Aorta (tissue), 5 donors: ENCODE results near the gene TRAM2. TPM values are rescaled to one million over a fixed set of nuclear protein-coding genes. Genes with fewer than 3 reads are reported as not detected.
A peak's percentile ranks its signal among the peaks of the same experiment; 100 is the strongest.

Experiments used
- ATAC-seq: fragments of 200-7000 bp; cut with Tn5 transposase; one replicate; pipeline ENCODE4 v1.9.1; 2022; ENCODE audit warnings: moderate library complexity; ENCODE audit not compliant: low FRiP score
- DNase-seq, 2 donors: peaks; one replicate each; pipeline ENCODE4 v3.0.0-alpha.2; 2020
- H3K27ac ChIP-seq, 2 donors: one replicate each; pipeline ENCODE4 v1.5.1; 2013; ENCODE audit warnings: low read length in 2 of 2, mild to moderate bottlenecking in 2 of 2, moderate library complexity in 2 of 2, control low read depth in 1 of 2, inconsistent platforms in 1 of 2, low read depth in 1 of 2
- H3K27me3 ChIP-seq, 2 donors: one replicate each; pipeline ENCODE4 v1.6.1; 2013; ENCODE audit warnings: control low read depth in 1 of 2, low read length in 1 of 2, mild to moderate bottlenecking in 1 of 2, moderate library complexity in 1 of 2; ENCODE audit not compliant: insufficient read depth in 2 of 2, control insufficient read depth in 1 of 2
- H3K36me3 ChIP-seq, 2 donors: one replicate each; pipeline ENCODE4 v1.6.1; 2013; ENCODE audit warnings: control low read depth in 1 of 2, low read length in 1 of 2, mild to moderate bottlenecking in 1 of 2; ENCODE audit not compliant: insufficient read depth in 2 of 2, control insufficient read depth in 1 of 2
- H3K4me1 ChIP-seq, 2 donors: one replicate each; pipeline ENCODE4 v1.6.1; 2013; ENCODE audit warnings: low read length in 2 of 2, control low read depth in 1 of 2, mild to moderate bottlenecking in 1 of 2, moderate library complexity in 1 of 2; ENCODE audit not compliant: insufficient read depth in 2 of 2, control insufficient read depth in 1 of 2
- H3K4me3 ChIP-seq, 2 donors: one replicate each; pipeline ENCODE4 v1.5.1; 2013; ENCODE audit warnings: low read length in 2 of 2, control low read depth in 1 of 2, mild to moderate bottlenecking in 1 of 2
- H3K9me3 ChIP-seq: one replicate; pipeline ENCODE4 v1.6.1; 2013; ENCODE audit warnings: mild to moderate bottlenecking, low read length; ENCODE audit not compliant: control insufficient read depth
- WGBS, 2 donors: extraction: QIAGEN DNeasy Blood & Tissue Kit; methylation state at CpG; one replicate each; pipeline ENCODE4 v1.1.7; 2013; 5-methylcytosine and 5-hydroxymethylcytosine counted together
- intact Hi-C, 2 donors: fragments of 100-400 bp; cut with DNase I; formaldehyde crosslinking; loops; one replicate each; pipeline versions ENCODE4 v1.14.2 to v1.15.0; 2022
- long read RNA-seq, 2 donors: library from polyadenylated mRNA; unstranded; transcript quantifications; one replicate each; pipeline ENCODE4 v2.0.0, GENCODE V29; 2020 to 2021
- polyA plus RNA-seq, 2 donors: library from polyadenylated mRNA; stranded (reverse); fragments of 200-250 nt; gene quantifications; one replicate each; pipeline ENCODE4 v1.2.3, GENCODE V29; 2013
- total RNA-seq, 2 donors: library from RNA; stranded (reverse); fragmentation: NEBNext Ultra II Directional; extraction: Animal tissue kit (Norgen Biotek cat#: 25700); gene quantifications; one replicate each; pipeline ENCODE4 v1.2.1, GENCODE V29; 2021
- donor health status: healthy with polysubstance abuse.
- donor health status: Bipolar disorder and iron deficiency.
- donor health status: DM: no; HTN: no; CAD: no.
- donor health status: DM: no; HTN: no; CAD: no.
- donor health status: DM: yes; HTN: yes; CAD: no.

TRAM2 gene
- total RNA-seq (10 to 100 TPM; 38.0 to 39.5 TPM), polyA plus RNA-seq (10 to 100 TPM in 1 of 2 donors, 1 to 10 TPM in 1; 7.5 to 22.6 TPM)
- long read RNA-seq, donor 1, full-length matches to known transcripts: 16 of 202 reads
- long read RNA-seq, donor 1, partial matches to known transcripts: 6 of 202 reads
- long read RNA-seq, donor 1, other reads (novel, unspliced or antisense): 180 of 202 reads
- long read RNA-seq, donor 2, full-length matches to known transcripts: 15 of 64 reads
- long read RNA-seq, donor 2, partial matches to known transcripts: 40 of 64 reads
- long read RNA-seq, donor 2, other reads (novel, unspliced or antisense): 9 of 64 reads

GRCh38 chr6:52577022-52577777, at the start of gene TRAM2:
Gene TRAM2 (minus strand): TSS chr6:52577060. CDS start chr6:52576915, 145 bp downstream.
- Histone ChIP-seq H3K27me3 (no peaks in the 10 kb centered on the region), H3K9me3 (no peaks in the 10 kb centered on the region), H3K4me1 (peaks cover 0 to 2% of the 10 kb centered on the region in 2 donors), H3K4me3 (peak within 1 kb of the TSS; percentile 71 to 90), H3K36me3 (no peaks in the 10 kb centered on the region), H3K27ac (peak within 1 kb of the TSS; percentile 86 to 88)
- intact Hi-C loops: loop anchor here (2.0 to 5.0 kb wide), 3 partner anchors 64 to 156 kb away; partner anchors contain the start of gene EFHC1 (in 1 of the 2)
- WGBS, 2 donors: 1% methylated on average over 21 to 84 of the region's 84 CpGs
- DNase-seq (peak; percentile 90 to 95), ATAC-seq (peak; percentile 87)

GRCh38 chr6:52622810-52623209, 46.0 kb upstream of the TRAM2 start:
- Histone ChIP-seq H3K27me3 (no peaks in the 10 kb centered on the region), H3K9me3 (no peaks in the 10 kb centered on the region), H3K27ac (no peak overlapping the region), H3K4me3 (no peak overlapping the region), H3K36me3 (no peaks in the 10 kb centered on the region), H3K4me1 (no peaks in the 10 kb centered on the region)
- intact Hi-C loops: no loop called here
- 92% methylated on average over 2 of the region's 2 CpGs for WGBS, 2 donors
- DNase-seq (no peak), ATAC-seq (no peak)

- WGBS, 2 donors: 74 to 75% methylated on average over 1 of the region's 1 CpG
- DNase-seq (no peak), ATAC-seq (no peak)
- Histone ChIP-seq H3K9me3 (no peaks in the 10 kb centered on the region), H3K4me1 (no peaks in the 10 kb centered on the region), H3K27me3 (no peaks in the 10 kb centered on the region), H3K27ac (no peak overlapping the region), H3K36me3 (no peaks in the 10 kb centered on the region), H3K4me3 (no peak overlapping the region)
- intact Hi-C loops: no loop called here
Measured at GRCh38 chr6:52621631-52622030, 44.8 kb upstream of the TRAM2 start.

GRCh38 chr6:52620906-52621190, 44.0 kb upstream of the TRAM2 start:
- Histone ChIP-seq H3K27me3 (no peaks in the 10 kb centered on the region), H3K27ac (no peak overlapping the region), H3K9me3 (no peaks in the 10 kb centered on the region), H3K4me3 (no peak overlapping the region), H3K4me1 (no peaks in the 10 kb centered on the region), H3K36me3 (no peaks in the 10 kb centered on the region)
- ATAC-seq (no peak), DNase-seq (no peak)
- intact Hi-C loops: no loop called here

GRCh38 chr6:52620055-52620905, 43.4 kb upstream of the TRAM2 start:
- no peaks in the 10 kb centered on the region for H3K36me3 ChIP-seq
- no peaks in the 10 kb centered on the region for H3K9me3 ChIP-seq
- no peaks in the 10 kb centered on the region for H3K4me1 ChIP-seq
- no peak overlapping the region for H3K4me3 ChIP-seq
- DNase-seq: no peak
- no peak for ATAC-seq
- H3K27me3 ChIP-seq: no peaks in the 10 kb centered on the region
- 84 to 91% methylated on average over 2 of the region's 2 CpGs for WGBS, 2 donors
- intact Hi-C loops: no loop called here
- H3K27ac ChIP-seq: no peak overlapping the region

GRCh38 chr6:52617087-52617486, 40.2 kb upstream of the TRAM2 start:
- Histone ChIP-seq H3K4me1 (no peaks in the 10 kb centered on the region), H3K27me3 (no peaks in the 10 kb centered on the region), H3K27ac (no peak overlapping the region), H3K4me3 (no peak overlapping the region), H3K36me3 (no peaks in the 10 kb centered on the region), H3K9me3 (no peaks in the 10 kb centered on the region)
- intact Hi-C loops: no loop called here
- 7 to 9% methylated on average over 4 of the region's 4 CpGs for whole genome bisulfite sequencing, 2 donors
- no peak for ATAC-seq
- no peak for DNase-seq

- intact Hi-C loops: no loop called here
- DNase-seq (no peak), ATAC-seq (no peak)
- Histone ChIP-seq H3K9me3 (no peaks in the 10 kb centered on the region), H3K4me1 (no peaks in the 10 kb centered on the region), H3K27me3 (no peaks in the 10 kb centered on the region), H3K4me3 (no peak overlapping the region), H3K36me3 (no peaks in the 10 kb centered on the region), H3K27ac (no peak overlapping the region)
- whole genome bisulfite sequencing, 2 donors: 90 to 91% methylated on average over 2 of the region's 2 CpGs
Measured at GRCh38 chr6:52616059-52616690, 39.3 kb upstream of the TRAM2 start.

- Histone ChIP-seq H3K27ac (no peak overlapping the region), H3K36me3 (no peaks in the 10 kb centered on the region), H3K4me3 (no peak overlapping the region), H3K9me3 (no peaks in the 10 kb centered on the region), H3K4me1 (no peaks in the 10 kb centered on the region), H3K27me3 (no peaks in the 10 kb centered on the region)
- no peak for DNase-seq
- intact Hi-C loops: no loop called here
- 35% methylated on average over 6 of the region's 6 CpGs for WGBS, 2 donors
- ATAC-seq: no peak
Measured at GRCh38 chr6:52612336-52613054, 35.6 kb upstream of the TRAM2 start.
